Chondrocyte (in vitro differentiated cells): ENCODE data around the gene OSTF1. TPM values are rescaled to one million over a fixed set of nuclear protein-coding genes. Genes with fewer than 3 reads are reported as not detected.

Experiments used
- DNase-seq: peaks from one replicate; pipeline ENCODE4 v3.0.0; 2021; ENCODE audit warnings: mixed read lengths, low spot score
- H3K27ac Mint-ChIP-seq: one replicate; pipeline ENCODE4 v1.8.0; 2021; ENCODE audit warnings: mild to moderate bottlenecking, moderate library complexity, mixed read lengths; ENCODE audit not compliant: unreplicated experiment
- H3K27me3 Mint-ChIP-seq: 2 replicates; pipeline ENCODE4 v1.8.0; 2021; ENCODE audit warnings: low read depth, mixed read lengths
- H3K36me3 Mint-ChIP-seq: 2 replicates; pipeline ENCODE4 v1.8.0; 2021; ENCODE audit warnings: low read depth, mixed read lengths
- H3K4me1 Mint-ChIP-seq: 2 replicates; pipeline ENCODE4 v1.8.0; 2021; ENCODE audit warnings: low read depth, mild to moderate bottlenecking, mixed read lengths
- H3K4me3 Mint-ChIP-seq: one replicate; pipeline ENCODE4 v1.8.0; 2021; ENCODE audit warnings: mild to moderate bottlenecking, moderate library complexity, mixed read lengths; ENCODE audit not compliant: unreplicated experiment
- H3K9me3 Mint-ChIP-seq: 2 replicates; pipeline ENCODE4 v1.8.0; 2021; ENCODE audit warnings: low read depth, mixed read lengths
- CTCF ChIP-seq: fragments of 200-600 bp; sonication (generic); IDR thresholded peaks from 2 replicates; pipeline ENCODE4 v1.5.0; 2021; ENCODE audit warnings: antibody characterized with exemption, mild to moderate bottlenecking, moderate library complexity
- total RNA-seq: library from RNA; stranded (reverse); gene quantifications from 3 replicates; pipeline ENCODE4 v1.2.1, GENCODE V29; 2021

OSTF1 gene
- total RNA-seq, 1 donor from 2014 or later, result 30.8 TPM

DNA sequence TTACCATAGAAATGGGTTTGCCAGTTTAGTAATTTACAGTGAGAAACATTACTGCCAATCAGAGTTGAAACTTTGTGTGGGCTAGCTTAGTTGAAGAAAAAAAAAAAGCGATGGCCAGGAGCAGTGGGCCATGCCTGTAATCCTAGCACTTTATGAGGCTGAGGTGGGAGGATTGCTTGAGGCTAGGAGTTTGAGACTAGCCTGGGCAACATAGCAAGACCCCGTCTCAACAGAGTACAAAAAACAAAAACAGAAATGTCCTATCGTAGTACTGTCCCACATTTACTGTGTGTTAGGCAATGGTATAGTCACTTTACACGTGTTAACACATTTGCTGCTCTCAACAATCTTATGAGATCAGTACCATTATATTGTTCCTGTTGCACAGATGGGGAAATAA is 2.3 kb downstream of the OSTF1 start:
- Mint-ChIP-seq H3K36me3 (no peaks in the 10 kb centered on the region), H3K4me3 (no peak overlapping the region), H3K4me1 (peaks cover 40% of the 10 kb centered on the region), H3K9me3 (no peaks in the 10 kb centered on the region), H3K27ac (no peak overlapping the region), H3K27me3 (no peaks in the 10 kb centered on the region)
- TF ChIP-seq CTCF, result no peak
- no peak for DNase-seq

GRCh38 chr9:75092766-75093165 is 4.5 kb downstream of the OSTF1 start:
- no peak for DNase-seq
- Mint-ChIP-seq H3K4me3 (no peak overlapping the region), H3K9me3 (no peaks in the 10 kb centered on the region), H3K4me1 (peaks cover 38% of the 10 kb centered on the region), H3K36me3 (no peaks in the 10 kb centered on the region), H3K27me3 (no peaks in the 10 kb centered on the region), H3K27ac (no peak overlapping the region)
- no peak for TF ChIP-seq CTCF

DNA sequence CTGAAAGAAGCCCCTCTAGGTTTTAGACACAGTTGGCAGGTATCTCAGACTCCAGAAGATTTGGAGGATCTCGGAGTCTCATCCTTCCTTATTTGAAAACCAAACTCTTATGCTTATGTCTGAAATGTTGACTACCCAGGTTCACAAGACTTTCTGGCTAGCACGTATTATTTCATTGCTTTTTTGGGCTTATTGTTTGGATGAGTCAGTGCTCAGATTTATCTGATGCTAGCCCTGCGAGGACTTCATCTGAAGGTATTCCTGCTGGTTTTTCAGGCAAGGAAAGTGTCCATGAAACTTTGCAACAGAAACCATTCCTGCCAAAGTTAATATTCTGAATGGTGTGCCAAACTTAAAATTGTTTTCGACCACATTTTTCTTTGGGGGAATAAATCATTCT is 8.5 kb downstream of the OSTF1 start:
- no peak for DNase-seq
- Mint-ChIP-seq H3K36me3 (no peaks in the 10 kb centered on the region), H3K4me3 (no peak overlapping the region), H3K4me1 (peaks cover 15% of the 10 kb centered on the region), H3K27ac (no peak overlapping the region), H3K27me3 (no peaks in the 10 kb centered on the region), H3K9me3 (no peaks in the 10 kb centered on the region)
- TF ChIP-seq CTCF, result no peak

- Mint-ChIP-seq H3K9me3 (no peaks in the 10 kb centered on the region), H3K27me3 (no peaks in the 10 kb centered on the region), H3K4me3 (no peak overlapping the region), H3K27ac (no peak overlapping the region), H3K4me1 (peaks cover 25% of the 10 kb centered on the region), H3K36me3 (no peaks in the 10 kb centered on the region)
- DNase-seq, result no peak
- TF ChIP-seq CTCF, result no peak
These were observed 12.8 kb downstream of the OSTF1 start for GRCh38 chr9:75101004-75101588.

DNA sequence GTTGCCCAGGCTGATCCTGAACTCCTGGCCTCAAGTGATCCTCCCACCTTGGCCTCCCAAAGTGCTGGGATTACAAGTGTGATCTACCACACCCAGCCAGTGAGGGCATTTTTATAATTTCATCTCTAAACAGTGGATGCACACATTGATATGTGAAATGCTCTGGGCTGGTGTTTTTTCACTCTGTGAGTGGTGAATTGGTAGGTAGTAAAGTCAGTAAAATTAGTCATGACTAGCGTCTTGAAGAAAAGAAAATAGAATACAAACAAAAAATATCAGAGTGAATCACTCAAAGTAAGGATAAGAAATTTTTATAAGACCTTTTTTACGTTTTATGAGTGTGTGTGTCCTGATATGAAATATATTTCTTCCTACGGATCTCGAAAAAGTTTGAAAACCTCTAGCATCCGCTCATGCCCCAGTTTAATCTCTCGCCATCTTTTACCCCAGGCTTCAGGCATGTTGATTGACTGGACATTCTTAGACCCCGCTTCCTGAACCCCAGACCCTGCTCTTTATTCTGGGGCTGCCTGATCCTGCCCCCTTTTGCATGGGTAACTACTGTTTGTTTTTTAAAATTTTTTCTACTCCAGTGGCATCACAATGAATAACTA is 14.0 kb downstream of the OSTF1 start:
- Mint-ChIP-seq H3K27ac (no peak overlapping the region), H3K27me3 (no peaks in the 10 kb centered on the region), H3K9me3 (no peaks in the 10 kb centered on the region), H3K36me3 (no peaks in the 10 kb centered on the region), H3K4me3 (no peak overlapping the region), H3K4me1 (peaks cover 21% of the 10 kb centered on the region)
- no peak for DNase-seq
- TF ChIP-seq CTCF, result no peak
